HG03095 (cell line): Measurements from ENCODE around the gene CACNA1G.

ENCODE experiments used
- ATAC-seq: cut with Tn5 transposase; IDR thresholded peaks from one replicate; pipeline ENCODE4 v1.9.1; 2021; ENCODE audit warnings: moderate library complexity; ENCODE audit not compliant: unreplicated experiment

Gene CACNA1G

DNA sequence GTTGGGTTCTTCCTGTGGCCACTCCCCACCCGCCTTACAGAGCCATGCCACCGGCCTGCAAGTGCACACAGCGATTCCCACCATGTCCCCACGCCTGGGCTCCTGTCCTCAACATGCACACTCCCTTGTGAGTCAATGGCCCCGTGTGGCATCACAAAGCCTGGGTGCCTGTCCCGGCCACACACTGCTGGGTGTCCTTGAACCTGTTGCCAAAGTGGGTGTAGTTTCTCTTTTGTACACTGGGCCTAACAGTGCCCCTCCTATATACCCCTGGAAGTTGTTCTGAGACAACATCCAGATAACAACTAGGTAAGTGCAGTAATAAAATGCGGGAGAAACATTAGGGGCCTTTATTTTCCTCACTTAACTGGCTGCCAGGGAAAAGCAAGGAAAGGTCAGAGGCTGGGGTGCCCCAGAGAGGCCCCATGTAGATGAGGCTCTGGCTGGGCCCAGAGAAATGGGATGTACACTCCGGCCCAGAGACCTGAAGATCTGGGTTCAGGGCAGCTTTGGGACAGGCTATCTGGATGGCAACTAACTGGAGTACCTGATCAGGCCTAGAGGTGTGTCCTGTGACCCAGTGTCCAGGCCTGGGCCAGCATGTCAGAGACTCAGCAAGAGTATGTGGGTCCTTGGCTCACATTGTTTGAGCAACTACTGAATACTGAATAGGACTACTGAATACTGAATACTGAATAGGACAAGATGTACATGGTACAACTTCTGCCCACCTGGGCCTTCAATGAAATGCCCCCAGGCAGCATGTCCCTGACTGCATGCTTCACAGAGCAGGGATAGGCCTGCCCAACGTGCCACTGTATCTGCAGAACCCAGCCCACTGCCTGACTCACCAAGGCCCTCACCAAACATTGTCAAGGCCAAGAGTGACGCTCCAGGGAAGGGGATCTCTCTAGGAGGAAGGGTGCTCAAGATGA lies 82.5 kb downstream of the CACNA1G start:
- ATAC-seq: no peak

DNA sequence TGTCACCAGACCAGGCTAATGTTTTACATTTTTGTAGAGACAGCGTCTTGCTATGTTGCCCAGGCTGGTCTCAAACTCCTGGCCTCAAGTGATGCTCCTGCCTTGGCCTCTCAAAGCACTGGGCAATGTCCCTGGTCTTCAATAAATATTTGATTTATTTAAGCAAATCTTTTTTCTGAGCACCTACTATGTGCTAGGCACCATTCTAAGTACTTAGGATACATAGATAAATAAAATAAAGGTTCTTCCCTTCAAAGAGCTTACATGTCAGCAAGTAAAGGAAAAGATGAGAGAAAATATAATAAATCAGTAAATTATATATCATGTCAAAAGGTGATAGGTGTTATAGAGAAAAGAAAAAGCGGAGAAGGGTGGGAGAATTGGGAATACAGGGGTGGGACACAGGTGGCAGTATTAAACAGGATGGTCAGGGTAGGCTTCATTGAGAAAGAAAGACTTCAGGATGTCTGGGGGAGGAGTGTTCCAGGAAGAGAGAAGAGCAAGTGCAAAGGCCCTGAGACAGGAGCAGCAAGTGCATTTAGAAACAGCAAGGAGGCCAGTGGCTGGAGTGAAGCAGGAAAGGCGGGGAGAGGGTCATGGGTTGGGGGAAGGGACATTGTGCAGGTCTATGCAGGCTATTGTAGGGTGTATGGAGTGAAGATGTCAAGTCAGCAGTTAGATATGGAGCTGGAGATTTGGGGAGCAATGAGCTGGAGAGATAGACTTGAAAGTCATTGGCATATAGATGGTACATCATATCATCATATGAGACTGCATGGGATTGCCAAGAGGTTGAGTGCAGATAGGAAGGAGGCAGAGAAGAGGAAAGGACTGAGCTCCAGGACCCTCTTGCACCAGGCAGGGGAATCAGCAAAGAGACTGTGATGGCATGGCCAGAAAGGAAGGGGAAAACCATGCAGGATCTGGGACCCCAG lies 85.5 kb downstream of the CACNA1G start:
- ATAC-seq: no peak

DNA sequence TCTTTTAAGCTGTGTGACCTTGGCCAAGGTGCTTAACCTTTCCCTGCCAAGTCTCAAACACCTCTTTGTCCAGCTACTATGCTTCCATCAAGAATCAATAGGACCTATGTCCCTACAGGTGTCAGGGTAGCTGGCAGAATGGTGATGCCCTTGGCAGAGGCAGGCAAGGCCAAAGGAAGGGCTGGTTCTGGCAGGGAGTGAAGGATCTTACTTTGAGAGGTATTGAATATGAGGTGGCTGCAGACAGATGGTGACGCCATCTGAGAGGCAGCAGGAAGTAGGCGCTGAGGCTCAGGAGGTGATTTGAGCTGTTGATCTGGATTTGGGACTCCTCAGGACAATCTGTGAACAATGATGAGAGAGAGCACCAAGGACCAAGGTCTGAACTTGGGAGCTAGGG lies 86.7 kb downstream of the CACNA1G start:
- ATAC-seq: no peak

DNA sequence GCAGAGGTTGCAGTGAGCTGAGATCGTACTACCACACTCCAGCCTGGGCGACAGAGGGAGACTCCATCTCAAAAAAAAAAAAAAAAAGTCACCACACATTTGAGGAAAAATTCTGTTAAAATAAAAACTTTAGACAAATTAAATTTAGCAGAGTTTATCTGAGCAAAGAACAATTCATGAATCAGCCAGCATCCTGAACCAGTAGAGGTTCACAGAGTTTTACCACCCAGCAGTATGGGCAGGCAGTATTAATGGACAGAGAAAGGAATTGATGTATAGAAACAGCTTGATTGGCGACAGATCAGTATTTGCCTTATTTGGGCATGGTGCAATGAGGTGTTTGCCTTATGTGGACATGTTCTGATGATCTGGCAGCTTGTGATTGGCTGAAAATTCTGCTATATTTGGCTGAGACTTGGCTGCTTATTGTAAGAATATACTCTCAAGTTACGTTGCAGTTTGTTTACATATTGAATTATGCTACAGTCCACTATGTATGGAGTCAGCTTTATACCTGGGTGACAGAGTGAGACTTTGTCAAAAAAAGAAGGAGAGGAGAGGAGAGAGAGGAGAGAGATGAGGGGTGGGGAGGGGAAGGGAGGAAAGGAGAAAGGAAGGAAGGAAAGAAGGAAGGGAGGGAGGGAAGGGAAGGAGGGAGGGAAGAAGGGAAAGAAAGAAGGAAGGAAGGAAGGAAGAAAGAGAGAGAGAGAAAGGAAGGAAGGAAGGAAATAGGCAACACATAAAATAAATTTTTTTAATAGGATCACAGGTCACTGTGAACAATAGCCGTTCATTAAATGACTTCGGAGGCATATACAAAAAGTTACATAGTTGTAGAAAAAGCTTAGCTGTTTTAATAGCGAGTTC lies 88.8 kb downstream of the CACNA1G start:
- ATAC-seq: no peak

DNA sequence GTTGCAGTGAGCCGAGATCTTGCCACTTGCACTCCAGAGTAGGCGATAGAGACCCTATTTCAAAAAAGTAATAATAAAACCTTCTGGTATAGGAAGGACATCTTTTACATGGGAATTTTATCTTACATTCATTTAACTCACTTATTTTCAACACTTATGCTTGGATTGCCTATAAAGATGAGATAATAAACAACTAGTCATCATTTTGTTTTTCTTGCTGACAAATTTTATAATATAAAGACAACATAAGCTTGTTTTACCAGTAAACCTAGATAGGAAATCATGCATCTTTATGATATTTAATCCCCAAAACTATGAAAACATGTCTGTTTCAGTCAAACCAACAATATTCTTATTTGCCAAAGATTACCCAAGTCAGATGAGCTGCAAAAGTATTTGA lies 91.1 kb downstream of the CACNA1G start:
- no peak for ATAC-seq

DNA sequence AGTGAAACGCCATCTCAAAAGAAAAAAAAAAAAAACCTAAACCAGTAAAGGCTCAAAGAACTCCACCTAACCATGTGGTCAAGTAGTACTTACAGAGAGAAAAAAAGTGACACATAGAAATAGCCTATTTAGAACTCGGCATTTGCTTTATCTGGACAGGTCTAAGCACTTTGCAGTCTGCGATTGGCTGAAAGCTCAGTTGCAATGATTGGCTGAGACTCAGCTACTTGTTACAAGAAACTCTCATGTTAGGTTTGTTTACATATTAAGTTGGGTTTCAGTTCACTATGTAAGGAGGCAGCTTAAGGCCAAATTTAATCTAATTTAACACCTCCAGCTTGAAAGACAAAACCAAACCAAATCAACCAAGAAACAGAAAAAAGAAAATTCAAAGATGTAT lies 93.2 kb downstream of the CACNA1G start:
- ATAC-seq: no peak

DNA sequence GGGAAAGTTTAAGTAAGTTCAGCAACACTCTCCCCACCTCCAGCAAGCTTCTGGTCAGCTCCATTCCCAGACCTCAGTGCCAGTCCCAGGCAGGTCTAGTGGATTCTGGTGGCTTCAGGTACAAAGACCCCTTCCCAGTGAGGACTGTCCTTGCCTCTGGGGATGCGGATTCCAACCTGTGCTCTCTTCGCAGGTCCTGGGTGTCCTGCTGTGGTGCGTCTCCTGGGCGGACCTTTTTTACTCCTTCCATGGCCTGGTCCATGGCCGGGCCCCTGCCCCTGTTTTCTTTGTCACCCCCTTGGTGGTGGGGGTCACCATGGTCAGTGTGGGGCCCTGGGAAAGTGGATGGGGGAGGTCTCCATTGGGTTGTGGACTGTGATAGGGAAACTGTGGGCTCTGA lies 96.0 kb downstream of the CACNA1G start:
- no peak for ATAC-seq

DNA sequence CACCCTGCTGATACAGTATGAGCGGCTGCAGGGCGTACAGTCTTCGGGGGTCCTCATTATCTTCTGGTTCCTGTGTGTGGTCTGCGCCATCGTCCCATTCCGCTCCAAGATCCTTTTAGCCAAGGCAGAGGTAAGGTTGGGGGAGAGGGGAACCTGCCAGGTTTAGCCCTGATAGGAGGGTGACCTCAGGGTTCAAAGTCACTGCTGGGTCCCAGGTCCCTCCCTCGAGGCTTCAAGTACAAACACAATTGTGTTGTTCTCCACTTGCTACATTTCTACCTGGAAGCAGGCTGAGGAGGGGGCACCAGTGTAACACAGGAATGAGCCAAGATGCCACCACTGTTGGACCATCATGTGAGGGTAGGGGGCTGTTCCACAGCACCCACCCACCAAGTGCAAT lies 96.5 kb downstream of the CACNA1G start:
- no peak for ATAC-seq

DNA sequence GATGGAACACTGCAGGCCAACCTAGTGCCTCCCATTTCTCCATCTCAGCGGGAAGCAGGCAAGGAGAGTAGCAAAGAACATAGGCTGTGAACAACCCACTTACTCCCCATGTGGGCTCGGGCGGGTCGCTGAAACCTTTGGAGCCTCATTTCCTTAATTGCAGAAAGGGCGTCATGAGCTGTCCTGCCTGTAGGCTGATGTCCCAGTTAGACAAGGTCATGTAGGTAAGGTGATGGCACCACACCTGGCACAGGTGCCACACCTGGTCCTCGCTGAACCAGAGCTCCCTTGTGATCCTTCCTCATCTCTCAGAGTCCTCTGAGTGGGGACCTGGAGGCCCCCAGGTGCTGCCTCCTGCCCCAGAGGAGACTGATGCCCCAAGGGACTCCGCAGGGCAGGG lies 97.1 kb downstream of the CACNA1G start:
- ATAC-seq: no peak

DNA sequence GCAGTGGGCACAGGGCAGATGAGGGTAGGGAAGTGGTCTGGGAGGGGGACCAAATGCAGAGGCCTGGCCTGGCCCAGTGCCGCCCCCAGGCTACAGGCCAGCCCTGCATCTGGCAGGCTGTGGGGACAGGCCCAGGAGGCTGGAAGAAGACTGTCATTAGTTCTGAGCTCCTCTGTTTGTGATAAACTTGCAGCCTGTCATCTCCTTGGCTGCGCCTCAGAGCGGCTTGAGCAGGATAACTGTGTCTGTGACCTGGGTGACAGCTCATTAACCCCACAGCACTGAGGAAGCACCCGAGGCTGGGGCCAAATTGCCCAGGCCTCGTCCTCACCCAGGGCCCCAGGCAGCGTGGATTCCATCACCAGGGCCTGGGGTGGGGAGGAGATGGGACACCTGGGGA lies 98.1 kb downstream of the CACNA1G start:
- no peak for ATAC-seq

DNA sequence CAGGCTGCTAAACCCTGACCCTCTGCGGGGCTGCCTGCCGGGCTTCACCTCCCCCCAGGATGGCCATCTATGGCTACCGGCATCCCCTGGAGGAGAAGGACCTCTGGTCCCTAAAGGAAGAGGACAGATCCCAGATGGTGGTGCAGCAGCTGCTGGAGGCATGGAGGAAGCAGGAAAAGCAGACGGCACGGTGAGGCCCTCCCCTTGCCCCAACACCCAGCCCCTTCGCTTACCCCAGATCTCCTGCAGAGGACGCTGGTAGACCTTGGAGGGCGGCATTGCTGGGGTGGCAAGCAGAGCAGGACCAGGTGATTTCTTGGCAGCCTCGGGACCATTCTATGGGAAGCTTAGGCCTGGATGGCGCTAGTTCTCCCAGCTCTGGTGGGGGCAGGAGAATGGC lies 98.7 kb downstream of the CACNA1G start:
- ATAC-seq: no peak

DNA sequence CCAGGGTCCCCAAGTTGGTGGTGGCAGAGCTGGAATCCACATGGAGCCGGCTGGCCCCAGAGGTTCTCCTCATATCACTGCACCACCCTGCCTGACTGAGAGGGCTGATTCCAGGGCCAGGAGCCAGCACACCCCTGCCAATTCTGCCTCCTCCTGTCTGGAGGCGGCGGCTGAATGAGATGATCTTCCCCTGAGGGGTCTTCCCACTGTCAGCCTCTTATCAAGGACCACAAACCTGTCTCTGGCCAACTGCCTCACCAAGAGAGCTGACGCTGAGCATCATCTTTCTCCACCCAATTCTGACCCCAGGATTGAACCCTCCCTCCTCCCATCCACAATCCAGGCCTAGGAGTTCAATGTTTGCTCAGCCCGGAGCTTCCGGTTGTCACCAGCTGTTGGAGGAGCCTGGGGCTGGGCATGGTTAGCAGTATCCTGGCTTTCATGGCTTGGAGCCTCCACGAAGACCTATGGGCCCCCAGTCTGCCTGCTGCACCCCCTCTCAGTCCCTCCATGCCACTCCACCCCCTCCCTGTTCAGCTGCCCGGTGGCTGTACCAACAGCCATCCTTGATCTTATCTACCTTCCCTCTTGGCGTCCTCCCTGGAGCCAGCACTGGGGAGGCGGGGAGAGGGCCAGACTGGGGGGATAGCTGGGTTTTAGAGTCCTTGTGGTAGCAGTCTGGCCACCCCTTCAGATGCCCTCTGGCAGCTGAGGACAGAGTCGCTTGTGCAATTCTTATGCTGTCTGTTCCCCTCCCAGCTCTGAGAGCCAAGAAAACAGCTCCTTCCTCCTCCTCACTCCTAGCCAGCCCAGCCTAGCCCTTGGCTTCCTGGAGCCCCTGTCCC lies 99.7 kb downstream of the CACNA1G start:
- ATAC-seq: no peak

DNA sequence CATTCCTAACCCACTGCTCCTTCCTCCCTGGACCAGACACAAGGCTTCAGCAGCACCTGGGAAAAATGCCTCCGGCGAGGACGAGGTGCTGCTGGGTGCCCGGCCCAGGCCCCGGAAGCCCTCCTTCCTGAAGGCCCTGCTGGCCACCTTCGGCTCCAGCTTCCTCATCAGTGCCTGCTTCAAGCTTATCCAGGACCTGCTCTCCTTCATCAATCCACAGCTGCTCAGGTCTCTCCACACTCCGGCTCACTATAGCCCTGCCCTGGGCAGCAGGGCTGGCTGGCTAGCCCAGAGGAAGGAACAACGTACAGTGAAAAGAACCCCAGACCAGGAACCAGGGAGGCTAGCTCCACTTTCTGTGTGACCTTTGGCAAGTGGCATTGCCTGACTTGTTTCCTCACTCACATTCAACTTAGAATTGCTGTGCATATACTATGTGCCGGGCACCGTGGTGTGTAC lies 100.4 kb downstream of the CACNA1G start:
- no peak for ATAC-seq

DNA sequence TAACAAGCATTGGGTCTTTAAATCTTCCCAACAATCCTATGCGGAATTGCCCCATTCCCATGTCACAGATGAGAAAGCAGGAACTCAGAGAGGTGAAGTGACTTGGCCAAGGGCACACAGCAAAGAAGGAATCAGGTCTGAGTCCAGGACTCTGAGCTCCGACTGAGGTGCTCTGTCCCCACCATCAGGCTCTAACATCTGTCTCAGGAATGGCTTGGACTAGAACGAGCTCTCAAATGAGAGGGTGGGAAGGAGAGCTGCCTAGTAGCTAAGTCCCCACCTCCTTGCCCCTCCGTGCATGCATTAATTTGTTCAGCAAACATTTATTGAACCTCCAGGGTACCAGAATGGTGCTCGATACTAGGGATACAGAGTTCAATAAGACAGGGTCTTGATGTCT lies 100.8 kb downstream of the CACNA1G start:
- no peak for ATAC-seq

DNA sequence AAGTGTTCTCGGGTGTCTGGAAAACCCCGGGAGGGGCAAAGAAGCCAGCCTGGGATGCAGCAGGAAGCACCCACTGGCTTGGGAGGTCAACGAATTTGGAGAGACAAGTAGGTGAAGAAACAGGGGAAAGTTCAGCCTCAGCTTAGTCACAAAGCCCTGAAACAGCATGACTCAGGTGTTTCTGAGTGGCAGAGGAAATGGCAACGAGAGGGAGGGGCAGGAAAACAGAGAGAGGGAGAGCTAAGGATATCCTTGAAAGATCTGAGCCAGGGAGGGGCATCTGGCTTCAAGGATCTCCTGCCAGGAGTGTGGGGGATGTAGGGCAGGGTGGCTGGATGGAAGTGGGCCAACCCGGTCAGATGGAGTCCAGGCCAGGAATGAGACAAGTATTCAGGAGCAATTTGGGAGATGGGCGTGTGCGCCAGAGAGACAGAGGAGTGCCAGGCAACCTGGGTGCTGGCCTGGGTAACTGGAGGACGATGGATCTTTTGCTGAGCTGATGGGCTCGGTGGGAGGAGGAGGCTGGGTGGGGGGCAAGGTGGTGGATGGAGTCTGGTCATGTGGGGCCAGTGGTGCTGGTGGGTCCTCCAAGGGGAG lies 101.4 kb downstream of the CACNA1G start:
- no peak for ATAC-seq

DNA sequence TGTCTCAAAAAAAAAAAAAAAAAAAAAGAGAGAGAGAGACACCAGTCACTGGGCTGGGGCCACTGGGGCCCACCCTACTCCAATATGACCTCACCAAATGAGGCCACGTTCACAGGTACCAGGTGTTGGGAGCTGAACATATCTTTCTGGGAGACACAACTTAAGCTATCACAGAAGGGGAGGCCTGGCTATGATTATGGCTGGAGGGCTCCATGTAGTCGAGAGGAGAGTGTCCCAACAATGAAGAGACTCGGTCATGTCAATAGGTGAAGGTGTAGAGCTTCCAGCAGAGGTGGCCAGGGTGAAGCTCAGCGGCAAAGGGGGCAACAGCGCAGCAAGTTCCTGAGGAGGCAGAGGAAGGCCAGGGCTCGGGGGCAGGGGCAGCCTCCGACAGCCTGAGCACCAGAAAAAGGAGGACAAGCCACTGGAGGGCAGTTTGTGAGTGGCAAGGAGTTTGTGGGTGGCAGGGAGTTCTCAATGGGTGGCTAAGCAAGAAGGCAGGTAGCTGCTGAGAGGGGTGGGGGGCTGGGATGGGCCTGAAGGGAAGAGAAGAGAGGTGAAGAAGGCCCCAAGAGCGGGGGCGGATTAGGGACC lies 102.2 kb downstream of the CACNA1G start:
- ATAC-seq: no peak

DNA sequence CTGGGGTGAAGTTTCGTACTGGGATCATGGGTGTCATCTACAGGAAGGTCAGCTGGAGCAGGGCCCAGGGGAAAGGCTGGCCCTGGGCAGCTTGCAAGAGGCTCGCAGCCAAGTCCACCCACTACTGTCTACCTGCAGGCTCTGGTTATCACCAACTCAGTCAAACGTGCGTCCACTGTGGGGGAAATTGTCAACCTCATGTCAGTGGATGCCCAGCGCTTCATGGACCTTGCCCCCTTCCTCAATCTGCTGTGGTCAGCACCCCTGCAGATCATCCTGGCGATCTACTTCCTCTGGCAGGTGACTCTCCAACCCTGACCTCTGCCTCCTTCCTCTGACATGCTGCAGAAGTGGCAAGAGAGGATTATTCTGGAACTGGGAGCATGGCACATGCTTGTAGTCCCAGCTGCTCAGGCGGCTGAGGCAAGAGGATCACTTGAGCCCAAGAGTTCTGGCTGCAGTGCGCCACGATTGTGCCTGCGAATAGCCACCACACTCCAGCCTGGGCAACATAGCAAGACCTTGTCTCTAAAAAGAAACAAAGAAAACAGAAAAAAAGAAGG lies 103.4 kb downstream of the CACNA1G start:
- no peak for ATAC-seq

DNA sequence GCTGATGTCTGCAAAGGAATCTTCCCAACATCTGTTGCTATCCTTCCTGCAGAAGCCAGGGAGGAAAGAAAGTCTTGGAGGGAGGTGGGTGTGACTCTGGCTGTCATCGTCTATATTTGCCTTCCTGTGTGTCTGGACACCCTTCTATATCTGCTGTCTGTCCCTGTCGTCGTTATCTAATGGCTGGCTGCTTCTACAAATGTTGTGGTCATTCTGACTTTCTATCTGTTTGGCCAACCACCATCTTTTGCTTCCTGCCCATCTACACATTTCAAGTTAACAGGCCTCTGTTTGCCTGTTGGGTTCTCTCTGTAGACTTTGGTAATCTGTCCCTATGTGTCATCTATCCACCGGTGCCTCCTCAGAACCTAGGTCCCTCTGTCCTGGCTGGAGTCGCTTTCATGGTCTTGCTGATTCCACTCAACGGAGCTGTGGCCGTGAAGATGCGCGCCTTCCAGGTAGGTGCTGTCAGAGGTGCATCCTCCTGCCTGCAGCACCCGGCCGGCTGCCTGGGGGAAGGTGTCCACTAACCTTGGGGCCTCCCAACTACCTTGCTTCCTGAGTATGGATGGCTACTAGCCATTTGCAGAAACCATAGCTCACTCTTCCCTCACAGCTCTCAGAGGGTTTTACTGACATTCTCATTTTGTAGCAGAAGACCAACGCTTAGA lies 104.4 kb downstream of the CACNA1G start:
- no peak for ATAC-seq
